NCI-H2227 (cell line): Measurements from ENCODE around the gene MAPK14.

Source experiments
- DNase-seq: peaks from one replicate; lab custom pipeline; 2025; ENCODE audit not compliant: unreplicated experiment; lab: John Stamatoyannopoulos, UW

The MAPK14 gene

DNA sequence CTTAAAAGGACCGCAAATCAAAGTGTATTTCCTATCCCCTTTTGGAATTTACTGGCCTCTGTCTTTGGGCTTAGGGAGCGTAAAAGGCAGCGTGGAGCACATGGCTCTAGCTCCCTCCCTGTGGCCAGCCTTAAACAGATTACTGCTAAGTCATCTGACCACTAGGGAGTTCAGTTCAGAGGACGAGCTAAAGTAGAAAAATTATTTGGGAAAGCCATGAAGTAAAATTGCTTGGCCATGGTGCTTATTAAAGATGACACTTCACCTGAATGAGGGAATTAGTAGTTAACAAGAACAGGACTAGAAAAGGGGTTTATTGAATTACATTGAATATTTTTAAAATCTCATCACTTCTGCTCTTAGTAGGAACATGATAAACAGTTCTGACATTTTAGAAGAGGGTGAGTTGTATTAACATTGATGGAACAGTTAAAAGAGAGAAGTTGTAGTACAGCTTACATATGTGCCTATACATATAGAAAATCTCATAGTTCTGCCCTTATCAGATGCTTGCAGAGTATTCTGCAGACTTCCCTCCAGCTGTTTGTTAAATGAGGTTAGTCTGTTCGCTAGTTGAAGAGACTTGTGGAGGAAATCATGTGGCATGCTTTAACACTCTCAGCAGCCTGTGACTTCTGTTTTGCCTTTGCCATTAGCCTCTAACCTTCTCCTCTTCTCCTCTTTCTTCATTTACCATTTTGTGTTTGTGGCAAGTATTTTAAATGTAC is 71.5 kb downstream of the MAPK14 start:
- DNase-seq, result peak; percentile 16

DNA sequence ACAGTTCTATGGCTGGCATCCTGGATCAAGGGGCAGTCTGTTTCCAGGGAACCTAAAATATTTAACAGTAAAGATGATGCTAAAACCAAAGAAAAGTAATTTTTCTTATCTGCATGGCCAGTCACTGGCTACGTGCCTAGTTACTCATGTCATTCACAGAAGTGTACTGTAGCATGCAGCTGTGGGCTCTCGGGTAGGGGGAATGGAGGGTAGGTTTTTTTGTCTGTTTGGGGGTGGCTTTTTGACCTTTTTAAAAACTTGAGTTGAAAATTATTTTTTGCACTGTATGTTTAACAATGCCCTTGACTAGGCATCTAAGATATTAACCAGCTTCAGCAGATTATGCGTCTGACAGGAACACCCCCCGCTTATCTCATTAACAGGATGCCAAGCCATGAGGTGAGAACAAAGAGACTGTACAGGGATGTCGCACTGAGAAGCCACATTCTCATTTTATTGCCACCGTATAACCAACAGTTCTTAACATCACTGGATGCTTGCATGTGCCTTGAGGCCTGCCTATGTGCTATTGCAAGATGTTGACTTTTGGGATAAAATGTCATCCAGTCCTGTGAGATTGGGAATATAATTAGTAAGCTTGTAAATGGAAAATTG is 72.4 kb downstream of the MAPK14 start:
- DNase-seq, result no peak

GRCh38 chr6:36101691-36102090 is 74.1 kb downstream of the MAPK14 start:
- DNase-seq, result no peak

- no peak for DNase-seq
Observed at GRCh38 chr6:36102853-36103252, 75.2 kb downstream of the MAPK14 start.

- no peak for DNase-seq
Observed at GRCh38 chr6:36104836-36105235, 77.2 kb downstream of the MAPK14 start.

GRCh38 chr6:36109092-36109491 is 81.5 kb downstream of the MAPK14 start:
- DNase-seq, result no peak

GRCh38 chr6:36110050-36110449 is 82.4 kb downstream of the MAPK14 start:
- no peak for DNase-seq

- DNase-seq, result no peak
Observed at GRCh38 chr6:36110863-36111262, 83.3 kb downstream of the MAPK14 start.

GRCh38 chr6:36111526-36111925 is 83.9 kb downstream of the MAPK14 start:
- DNase-seq, result no peak

- DNase-seq, result no peak
Observed at GRCh38 chr6:36113049-36113448, 85.4 kb downstream of the MAPK14 start.

DNA sequence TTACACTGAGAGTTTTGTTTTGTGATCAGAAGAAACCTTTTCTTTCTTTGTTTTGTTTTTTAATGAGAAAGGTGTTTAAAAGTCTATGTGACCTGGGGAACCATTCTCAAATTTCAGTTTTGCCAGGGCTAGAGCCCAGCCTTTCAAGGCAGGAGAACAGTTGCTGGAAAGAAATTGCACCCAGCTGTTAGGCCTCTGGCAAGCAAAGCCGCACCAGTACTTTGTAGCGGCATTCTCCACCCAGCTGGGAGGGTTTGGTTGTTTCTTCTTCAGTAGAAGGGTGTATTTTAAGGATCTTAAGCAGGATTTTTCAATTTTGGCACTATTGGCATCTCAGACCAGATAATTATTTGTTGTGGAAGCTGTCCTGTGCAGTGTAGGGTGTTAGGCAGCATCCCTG is 86.1 kb downstream of the MAPK14 start:
- DNase-seq, result no peak

- DNase-seq, result no peak
Observed at GRCh38 chr6:36114798-36115408, 87.3 kb downstream of the MAPK14 start.

- no peak for DNase-seq
Observed at GRCh38 chr6:36115412-36115811, 87.8 kb downstream of the MAPK14 start.

DNA sequence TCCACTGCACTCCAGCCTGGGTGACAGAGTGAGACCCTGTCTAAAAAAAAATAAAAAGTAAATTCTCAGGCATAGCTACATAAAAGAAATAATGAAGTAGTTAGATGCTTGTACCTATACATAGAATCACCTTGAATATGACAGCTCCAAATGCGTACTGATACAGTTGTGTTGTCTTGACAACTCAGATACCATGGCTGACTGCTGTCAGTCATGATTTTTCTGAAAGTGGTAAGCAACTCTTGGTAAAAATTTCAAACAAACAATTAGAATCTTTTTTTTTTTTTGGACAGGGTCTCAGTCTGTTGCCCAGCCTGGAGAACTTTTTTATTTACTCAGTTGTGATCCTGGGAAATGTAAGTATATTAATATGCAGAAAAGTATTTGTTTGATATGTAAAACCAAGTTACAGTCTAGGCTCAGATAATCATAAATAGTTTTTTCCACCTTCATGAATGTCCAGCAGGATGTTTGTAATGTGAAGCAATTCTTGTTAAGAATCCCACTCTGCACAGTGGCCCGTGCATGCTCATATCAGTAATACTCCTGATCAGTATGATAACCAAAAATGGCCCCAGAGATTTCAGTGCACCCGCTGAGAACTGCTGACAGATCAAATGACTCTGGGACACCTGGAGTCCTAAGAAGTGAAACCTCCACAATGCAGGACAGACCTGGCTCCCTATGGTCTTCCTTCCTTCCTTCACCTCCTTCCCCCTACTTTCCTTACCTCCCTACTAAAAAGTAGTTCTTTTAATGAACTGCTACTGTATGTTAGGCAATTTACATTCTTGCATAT is 88.7 kb downstream of the MAPK14 start:
- DNase-seq, result no peak

DNA sequence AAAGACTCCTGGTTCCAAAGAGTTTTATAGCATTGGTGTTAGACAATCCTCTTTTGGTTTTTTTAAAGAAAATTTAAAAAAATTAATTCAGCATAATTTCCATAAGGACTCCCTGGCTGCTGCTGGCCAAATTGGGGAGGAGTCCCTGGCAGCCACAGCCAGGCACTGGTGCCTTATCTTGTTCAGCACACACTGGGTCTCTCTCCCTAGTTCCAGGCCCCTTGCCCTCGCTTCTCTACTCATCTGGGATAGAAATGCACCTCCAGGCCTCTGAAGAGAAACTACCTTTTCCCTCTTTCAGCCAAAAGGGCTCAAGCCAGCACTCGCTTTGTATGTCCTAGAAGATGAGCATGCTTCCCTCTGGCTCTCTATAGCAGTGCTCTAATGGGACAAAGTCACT is 89.3 kb downstream of the MAPK14 start:
- no peak for DNase-seq

GRCh38 chr6:36117658-36118549 is 90.3 kb downstream of the MAPK14 start:
- DNase-seq, result no peak

DNA sequence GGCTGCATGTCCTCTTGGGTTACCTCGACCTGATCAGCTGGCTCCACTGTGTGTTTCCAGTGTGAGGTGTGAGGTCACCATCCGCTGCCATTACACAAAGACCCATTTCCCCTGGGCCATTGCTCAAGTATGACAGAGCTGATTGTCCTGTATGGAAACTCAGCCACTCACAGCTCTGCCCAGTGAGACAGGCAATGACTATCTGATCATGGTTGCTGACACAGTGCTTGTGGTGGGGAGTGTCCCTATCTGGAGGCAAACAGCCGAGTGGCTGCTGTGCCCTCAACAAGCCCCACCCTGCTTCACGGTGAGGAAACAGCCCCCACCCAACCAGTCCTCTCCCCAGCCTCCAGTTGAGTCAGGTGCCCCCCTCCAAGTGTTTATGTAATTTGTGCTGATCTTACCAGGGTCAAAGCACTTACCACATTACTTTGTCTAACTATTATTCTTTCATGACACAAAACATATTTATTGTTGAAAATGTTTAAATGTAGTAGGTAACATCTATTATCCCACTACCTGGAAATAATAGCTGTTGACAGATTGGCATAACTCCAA is 91.0 kb downstream of the MAPK14 start:
- DNase-seq, result peak; percentile 62

GRCh38 chr6:36119209-36119608 is 91.6 kb downstream of the MAPK14 start:
- peak; percentile 58 for DNase-seq

DNA sequence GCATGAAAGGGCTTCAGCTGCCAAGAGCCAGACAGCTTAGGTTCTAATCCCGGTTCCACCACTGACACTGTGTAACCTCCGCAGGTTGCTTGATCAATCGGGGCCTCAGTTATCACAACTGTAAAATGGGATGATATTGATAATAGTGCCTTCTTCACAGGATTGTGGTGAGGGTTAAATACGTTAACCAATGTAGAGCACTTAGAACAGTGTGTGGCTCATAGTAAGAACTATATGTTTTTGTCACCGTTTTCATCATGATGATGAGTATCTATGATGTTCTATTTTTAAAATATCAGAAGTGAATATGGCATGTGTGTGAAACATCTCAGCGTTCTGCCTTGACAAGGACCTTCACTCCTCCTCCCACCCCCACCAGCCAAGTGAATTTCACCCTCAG is 92.4 kb downstream of the MAPK14 start:
- DNase-seq, result no peak

DNA sequence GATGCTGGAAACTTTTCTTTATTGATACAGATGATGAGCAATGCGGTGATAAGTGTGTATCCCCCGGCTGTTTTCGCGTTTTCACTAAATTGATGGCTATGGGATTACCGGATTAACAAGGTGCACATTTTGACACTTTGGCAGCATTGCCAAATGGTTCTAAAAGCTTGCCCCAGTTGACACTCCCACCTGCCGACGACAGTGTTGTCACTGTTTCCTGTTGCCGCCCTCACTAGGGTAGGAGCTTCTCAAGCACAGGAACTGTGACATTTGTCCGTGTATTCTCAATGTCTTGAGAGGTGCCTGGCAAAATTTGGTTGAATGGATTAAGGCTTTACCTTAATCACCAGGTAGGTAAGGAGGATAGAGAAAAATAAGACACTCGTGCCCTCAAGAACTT is 92.9 kb downstream of the MAPK14 start:
- DNase-seq, result no peak
